CD4-positive, alpha-beta T cell treated with Interleukin-2 at 100 ng/mL for 4 hours (primary cell): ENCODE data around the gene PPDPF.
A peak's percentile ranks its signal among the peaks of the same experiment; 100 is the strongest.

Experiments
- DNase-seq: peaks from one replicate; pipeline ENCODE4 v3.0.0-alpha.2; 2020; ENCODE audit warnings: low spot score

PPDPF gene

DNA sequence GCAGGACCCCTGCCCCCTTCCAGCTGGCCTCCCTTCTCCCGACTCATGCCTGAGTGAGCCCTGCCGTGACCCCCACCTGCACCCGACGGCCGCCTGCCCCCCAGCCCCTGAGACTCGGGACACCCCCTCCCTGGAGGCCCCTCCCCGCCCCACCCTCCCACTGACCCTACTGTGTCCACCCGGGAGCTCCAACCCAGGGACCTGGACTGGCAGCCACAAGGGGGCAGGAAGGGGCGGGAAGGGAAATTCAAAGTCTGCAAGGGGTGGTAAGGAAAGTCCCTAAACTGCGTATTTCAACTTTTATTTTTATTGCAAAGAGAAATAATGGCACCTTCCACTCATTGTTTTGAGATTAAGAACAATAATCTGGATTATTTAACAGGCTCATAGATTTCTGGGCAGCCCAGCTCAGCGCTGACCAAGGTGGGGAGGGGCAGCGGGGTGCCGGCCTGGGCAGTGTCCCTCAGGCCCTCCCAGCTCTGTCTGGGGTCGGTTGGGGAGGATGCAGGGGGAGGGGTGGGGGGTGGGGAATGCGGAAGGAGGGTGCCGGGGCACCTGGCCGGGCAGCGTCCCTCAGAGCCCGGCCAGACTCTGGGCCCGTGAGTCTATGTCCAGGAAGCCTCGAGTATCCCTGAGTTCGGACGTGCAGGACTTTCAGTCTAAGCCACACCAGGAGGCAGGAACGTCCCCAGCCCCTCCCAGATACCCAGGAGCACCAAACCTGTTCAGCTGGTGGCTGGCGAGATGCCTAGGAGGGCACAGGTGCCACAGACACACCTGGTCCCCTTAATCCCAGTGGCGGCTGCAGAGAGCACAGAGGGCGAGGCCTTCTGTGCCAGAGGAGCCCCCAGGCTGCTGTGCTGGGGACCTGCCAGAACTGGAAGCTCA is 17.9 kb downstream of the PPDPF start:
- peak; percentile 46 for DNase-seq

DNA sequence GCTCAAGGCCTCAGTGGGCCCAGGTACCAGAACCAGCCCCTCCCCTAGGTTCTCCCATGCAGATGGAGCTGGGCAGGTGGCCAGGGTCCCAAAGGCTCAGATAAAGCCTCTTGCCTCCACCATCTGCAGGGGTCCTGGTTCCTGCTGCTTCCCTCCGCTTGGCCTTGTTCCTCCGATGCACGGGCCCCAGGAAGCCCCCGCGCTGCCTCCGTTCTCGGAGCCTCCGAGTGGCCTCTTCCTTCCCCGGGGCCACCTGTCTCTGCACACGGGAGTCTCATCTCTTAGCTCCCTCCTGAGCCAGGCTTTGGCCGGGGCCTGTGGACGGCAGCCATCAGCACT is 18.5 kb downstream of the PPDPF start:
- DNase-seq = no peak

DNA sequence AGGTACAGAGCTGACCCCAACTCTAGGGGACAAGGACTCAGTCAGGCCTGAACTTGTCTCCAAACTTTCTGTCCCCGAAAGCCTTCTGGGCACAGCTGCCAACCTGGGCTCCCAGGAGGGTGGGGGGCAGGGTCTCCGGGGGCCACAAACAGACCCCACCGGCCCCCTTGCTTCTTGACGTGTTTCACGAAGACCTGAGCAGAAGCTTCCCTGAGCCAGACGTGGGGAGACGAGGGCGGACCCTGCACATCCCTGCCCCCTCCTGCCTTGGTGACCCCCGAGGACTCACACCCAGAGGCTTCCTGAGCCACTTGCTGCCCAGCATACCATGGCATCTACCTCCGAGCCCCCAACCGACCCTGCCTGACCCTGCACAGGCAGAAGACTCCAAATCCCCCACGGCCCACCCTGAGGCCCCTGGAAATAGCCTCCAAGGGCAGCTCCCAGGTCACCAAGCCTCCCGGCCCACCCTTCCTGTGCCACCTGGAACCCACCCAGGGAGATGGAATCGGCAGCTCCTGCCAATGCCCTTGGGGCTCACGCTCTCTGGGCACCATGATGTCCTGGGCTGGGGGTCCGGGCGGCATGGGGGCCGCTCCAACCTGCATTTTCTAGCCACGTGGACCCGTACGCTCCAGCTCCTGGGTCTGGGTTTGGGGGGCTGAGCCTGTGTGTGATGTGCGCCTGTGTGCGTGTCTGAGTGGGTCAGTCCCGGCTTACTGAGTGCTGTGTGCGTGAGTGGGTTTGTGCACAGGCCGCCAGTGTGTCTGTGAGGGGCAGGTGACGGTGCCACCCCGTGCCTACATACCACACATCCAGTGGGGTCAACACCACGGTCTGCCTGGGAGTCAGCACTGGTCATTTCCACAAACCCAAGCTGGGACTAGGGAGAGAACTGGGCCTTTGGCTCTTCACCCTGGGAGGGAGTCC is 19.1 kb downstream of the PPDPF start:
- no peak for DNase-seq

- no peak for DNase-seq
Measured at GRCh38 chr20:63540417-63541186, 20.0 kb downstream of the PPDPF start.

- no peak for DNase-seq
Measured at GRCh38 chr20:63541371-63541770, 20.8 kb downstream of the PPDPF start.

DNA sequence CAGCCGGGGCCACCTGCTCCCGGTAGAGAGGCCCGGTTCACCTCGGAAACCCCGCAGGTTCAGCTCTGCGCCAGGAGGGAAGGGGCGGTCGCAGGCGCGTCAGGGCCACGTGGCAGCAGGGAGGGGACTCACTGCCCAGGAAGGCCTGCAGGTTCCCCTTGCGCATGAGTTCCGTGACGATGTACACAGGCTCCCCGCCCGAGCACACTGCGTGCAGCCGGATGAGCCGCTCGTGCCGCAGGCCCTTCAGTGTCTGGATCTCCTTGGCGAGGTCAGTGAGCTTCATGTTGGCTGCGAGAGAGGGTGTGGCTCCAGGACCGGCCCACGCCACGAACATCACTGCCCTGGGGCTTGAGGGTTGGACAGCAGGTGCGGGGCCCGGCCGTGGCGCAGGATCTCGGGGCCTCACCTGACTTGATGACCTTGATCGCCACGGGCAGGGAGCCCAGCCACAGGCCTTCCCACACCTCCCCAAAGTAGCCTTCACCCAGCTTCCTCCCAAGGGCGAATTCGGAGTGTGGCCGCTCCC is 21.5 kb downstream of the PPDPF start:
- no peak for DNase-seq

- DNase-seq = no peak
Measured at GRCh38 chr20:63542696-63543095, 22.1 kb downstream of the PPDPF start.

DNA sequence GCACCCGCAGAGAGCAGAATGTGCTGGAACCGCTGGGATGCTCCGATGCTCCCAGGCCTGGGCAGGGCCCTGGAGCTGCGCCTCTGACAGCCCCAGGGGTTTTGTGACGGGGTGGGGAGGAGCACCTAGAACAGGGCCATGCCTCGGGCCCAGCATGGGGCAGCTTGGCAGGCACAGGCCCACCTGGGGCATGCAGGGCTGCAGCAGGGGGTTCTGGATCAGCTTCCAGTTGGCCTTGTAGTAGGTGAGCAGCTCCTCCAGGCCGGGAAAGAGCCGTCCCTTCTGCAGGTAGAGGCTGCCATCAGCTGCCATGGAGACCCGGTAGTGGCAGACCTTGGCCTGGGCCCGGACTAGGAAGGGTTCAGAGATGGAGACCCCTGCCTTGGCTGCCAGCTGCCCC is 22.6 kb downstream of the PPDPF start:
- no peak for DNase-seq

DNA sequence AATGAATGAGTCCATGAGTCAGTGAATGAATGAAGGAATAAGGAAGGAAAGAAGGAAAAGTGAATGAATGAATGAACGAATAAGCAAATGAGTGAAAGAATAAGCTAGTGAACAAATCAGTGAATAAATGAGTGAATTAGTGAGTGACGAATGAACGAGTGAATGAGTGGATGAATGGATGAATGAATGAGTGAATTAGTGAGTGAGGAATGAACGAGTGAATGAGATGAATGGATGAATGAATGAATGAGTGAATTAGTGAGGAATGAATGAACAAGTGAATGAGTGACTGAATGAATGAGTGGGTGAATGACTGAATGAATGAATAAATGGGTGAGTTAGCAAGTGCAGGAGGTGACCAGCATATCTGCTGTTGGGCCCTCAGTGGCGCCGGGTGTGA is 23.2 kb downstream of the PPDPF start:
- no peak for DNase-seq

- DNase-seq = no peak
Measured at GRCh38 chr20:63544241-63544957, 23.8 kb downstream of the PPDPF start.

DNA sequence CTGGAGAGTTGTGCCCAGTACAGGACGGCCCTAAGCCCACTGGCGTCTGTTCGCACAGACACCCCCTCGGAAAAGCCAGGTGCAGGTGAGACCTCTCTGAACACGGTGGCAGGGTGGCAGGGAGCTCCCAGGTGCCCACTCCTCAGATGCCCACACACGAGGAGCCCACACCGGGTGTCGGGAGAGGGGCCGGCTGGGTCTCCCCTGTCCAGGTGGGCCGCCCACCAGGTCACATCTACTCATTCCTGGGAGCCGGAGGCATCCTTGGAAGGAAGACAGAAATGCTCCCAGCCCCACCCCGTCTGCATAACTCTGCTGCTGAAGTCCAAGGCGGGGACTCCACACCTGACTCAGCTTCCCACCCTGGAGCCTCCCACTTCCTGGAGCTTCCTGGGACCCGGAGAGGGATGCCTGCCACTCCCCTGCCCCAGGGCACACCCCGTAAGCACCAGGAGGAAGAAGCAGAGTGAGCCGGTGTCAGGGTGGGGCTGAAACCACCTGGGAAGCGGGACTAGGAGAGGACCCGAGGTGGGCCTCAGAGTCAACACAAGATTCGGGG is 24.5 kb downstream of the PPDPF start:
- no peak for DNase-seq

DNA sequence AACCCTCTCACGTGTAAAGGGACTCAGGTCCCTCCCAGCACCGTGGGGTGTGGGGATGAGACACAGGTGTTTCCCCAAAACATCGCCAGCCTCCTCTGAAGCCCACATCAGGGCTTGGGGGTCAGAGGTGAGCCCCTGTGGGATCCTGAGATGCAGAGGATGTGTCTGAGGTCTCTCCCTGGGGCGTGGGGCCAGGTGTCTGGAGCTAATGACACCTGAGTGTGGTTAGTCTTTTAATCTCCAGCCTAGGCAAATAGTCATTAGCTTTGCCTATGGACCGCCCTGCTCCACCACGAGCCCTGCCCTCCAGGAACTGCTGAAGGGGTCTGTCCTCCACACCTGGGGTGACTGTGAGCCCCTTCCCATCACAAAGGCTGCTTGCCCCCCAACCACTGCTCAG is 25.2 kb downstream of the PPDPF start:
- no peak for DNase-seq

DNA sequence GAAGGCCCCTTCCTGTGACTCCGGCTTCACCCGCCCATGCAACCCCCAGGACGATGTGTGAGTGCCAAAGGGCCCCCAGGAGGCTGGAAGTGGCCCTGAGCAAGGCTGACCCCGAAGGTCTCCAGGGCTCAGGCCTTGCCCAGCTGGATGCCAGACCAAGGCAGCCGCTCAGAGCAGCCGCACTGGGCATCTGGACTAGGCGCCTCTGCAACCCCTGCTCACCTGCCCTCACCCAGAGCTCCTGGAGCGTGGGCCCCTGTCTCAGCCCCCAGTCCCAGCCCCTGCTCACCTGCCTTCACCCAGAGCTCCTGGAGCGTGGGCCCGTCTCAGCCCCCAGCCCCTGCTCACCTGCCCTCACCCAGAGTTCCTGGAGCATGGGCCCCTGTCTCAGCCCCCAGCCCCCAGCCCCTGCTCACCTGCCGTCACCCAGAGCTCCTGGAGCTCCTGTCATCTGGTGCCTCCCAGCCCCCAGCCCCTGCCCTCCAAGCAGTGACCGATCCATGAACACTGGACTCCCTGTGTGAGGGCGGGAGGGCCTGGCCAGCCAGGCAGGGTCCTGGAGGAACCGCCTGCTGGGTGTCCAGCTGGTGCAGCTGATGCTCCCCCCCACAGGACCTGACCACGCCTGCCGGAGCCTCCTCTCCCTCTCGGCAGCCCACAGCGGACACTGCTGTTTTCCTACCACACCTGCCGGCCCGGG is 25.8 kb downstream of the PPDPF start:
- no peak for DNase-seq

GRCh38 chr20:63546956-63547724 is 26.6 kb downstream of the PPDPF start:
- no peak for DNase-seq

- DNase-seq = no peak
Measured at GRCh38 chr20:63547725-63548480, 27.3 kb downstream of the PPDPF start, which contains the start of gene SRMS. Gene SRMS (minus strand): TSS chr20:63547749. CDS start chr20:63547463, 286 bp downstream.

DNA sequence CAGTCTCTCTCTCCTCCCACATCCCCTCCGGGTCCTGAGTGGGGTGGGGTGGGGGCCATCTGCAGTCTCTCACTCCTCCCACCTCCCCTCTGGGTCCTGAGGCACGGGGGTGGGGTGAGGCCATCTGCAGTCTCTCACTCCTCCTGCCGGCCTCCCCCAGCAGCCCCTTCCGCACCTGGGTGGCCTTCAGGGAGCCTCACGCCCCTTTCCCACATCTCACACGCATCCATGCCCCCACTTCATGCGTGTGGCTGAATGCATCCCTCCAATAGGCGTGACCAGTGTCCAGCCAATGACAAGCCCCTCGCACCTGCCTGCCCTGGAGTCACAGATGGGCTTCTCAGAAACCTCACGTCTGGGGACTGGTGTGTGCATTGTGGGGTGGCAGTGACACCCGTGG is 28.0 kb downstream of the PPDPF start:
- no peak for DNase-seq

- no peak for DNase-seq
Measured at GRCh38 chr20:63549019-63549418, 28.5 kb downstream of the PPDPF start.

DNA sequence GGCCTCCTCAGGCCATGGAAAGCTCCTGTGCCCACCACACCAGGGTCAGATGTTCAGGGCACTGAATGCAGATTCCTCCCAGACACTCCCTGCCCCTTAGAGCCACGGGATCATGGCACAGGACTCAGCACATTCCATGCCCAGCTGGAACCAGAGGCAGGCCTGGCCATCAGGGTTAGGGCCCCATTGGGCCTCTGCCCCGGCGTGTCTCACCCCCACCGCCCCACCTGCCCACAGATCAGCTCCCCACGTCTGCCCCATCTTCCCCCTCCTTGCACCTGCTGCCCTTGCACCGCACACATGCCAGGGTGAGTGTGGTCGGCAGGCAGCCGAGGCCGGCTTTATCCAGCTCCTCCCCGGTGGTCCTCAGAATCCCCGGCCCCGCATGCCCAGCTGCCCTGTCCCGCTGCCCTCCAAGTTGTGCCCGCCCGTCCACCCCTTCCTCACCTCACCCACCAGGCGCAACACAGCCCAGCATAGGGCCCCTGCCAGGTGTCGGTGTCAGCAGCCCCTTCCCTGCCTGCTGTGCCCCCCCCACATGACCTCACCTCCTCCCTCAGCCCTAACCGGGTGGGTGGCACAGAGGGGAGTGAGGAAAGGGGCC is 29.2 kb downstream of the PPDPF start:
- no peak for DNase-seq
